ENCODE measurements around the gene HSF4.

GRCh38 chr16:67210069-67210937, 45.8 kb downstream of the HSF4 start:
- no peak for TF ChIP-seq CTCF (IDR thresholded peaks at IDR 0.05)
- TF ChIP-seq POLR2A (IDR thresholded peaks at IDR 0.05): no peak
- no peak for TF ChIP-seq POLR2AphosphoS5 (IDR thresholded peaks at IDR 0.05; ENCODE audit: insufficient read depth in 1 of 2, low read depth in 1 of 2)
